ENCODE results near the gene SLC18A3.

The SLC18A3 gene

DNA sequence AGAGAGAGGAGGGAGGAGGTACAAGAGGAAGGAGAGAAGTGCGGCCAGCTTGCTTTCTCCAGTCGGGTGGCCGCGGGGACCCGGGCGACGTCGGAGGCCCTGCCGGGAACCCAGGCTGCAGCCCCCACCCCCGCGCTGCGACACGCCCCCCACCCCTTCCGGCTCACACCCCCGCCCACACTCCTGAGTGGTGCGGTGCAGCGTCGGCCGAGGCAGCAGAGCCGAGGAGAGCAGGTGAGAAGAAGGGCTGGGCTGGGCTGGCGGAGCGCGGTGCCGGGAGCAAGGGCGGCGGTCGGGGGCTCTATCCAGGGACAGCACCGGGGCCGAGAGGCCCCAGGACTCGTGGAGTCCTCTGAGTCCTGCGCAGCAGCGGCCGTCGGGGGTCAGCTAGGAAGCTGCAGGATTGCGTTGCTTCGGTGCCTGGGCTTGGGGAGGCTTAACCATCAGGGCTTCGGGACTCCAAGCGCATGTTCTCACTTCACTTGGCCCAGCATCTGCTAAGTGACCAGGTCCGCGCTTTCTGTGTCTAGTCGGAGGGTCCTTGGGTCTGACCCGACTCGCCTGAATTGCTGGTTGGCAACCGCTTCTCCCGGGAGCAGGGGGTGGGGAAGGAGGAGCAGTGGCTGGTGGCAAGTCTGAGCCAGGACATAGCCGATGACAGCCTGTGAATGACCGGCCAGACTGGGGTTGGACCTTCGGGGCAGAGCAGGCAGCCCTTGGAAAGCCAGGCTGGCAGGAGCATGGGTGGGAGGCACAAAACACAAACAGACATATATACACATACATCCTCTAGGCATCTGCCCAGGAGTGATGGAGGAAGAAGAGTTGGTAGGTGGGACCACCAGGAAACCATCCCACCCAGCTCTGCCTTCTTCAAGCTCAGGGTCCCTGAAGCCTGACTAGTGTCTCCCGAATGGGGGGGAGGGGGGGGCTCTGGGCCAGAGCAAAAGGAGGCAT, 4.4 kb downstream of the SLC18A3 start:
- DNase-seq: no peak
- H3K4me1 ChIP-seq: peaks cover 24% of the 10 kb centered on the region
- H3K27me3 ChIP-seq: peaks cover 6% of the 10 kb centered on the region; the same call in 1 of the 2 replicates
- no peak overlapping the region for H3K4me3 ChIP-seq (ENCODE audit: low read depth, low read length)
- TF ChIP-seq, protein P1, sequence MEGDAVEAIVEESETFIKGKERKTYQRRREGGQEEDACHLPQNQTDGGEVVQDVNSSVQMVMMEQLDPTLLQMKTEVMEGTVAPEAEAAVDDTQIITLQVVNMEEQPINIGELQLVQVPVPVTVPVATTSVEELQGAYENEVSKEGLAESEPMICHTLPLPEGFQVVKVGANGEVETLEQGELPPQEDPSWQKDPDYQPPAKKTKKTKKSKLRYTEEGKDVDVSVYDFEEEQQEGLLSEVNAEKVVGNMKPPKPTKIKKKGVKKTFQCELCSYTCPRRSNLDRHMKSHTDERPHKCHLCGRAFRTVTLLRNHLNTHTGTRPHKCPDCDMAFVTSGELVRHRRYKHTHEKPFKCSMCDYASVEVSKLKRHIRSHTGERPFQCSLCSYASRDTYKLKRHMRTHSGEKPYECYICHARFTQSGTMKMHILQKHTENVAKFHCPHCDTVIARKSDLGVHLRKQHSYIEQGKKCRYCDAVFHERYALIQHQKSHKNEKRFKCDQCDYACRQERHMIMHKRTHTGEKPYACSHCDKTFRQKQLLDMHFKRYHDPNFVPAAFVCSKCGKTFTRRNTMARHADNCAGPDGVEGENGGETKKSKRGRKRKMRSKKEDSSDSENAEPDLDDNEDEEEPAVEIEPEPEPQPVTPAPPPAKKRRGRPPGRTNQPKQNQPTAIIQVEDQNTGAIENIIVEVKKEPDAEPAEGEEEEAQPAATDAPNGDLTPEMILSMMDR (IDR thresholded peaks at IDR 0.05; ENCODE audit: low read depth, low read length): no peak
- no peaks in the 10 kb centered on the region for H3K9me3 ChIP-seq
- H3K36me3 ChIP-seq: no peaks in the 10 kb centered on the region

- H3K4me1 ChIP-seq: peaks cover 24% of the 10 kb centered on the region
- no peak for DNase-seq
- peaks cover 6% of the 10 kb centered on the region; the same call in 1 of the 2 replicates for H3K27me3 ChIP-seq
- H3K9me3 ChIP-seq: no peaks in the 10 kb centered on the region
- TF ChIP-seq, protein P1 (IDR thresholded peaks at IDR 0.05; ENCODE audit: low read depth, low read length): no peak
- no peak overlapping the region for H3K4me3 ChIP-seq (ENCODE audit: low read depth, low read length)
- H3K36me3 ChIP-seq: no peaks in the 10 kb centered on the region
Measured at GRCh38 chr10:49615213-49615612, 5.1 kb downstream of the SLC18A3 start.

DNA sequence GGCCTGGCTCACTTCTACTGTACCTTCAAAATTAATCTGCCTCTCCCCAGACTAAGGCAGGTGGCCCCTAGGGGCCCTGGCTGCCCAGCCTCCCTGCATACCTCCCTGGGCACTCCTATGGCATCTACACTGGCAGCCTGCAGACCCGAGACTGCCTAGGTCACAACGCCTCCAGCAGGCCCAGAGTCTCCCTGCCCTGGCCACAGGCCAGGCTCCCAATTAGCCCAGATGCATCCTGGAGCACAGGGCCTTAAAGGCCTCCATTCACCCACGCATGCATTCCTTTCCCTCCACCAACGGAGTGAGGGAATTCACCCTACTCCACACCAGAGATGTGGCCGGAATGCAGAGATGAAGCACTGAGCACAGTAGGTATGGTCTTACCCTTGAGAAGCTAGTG, 5.6 kb downstream of the SLC18A3 start:
- no peaks in the 10 kb centered on the region for H3K9me3 ChIP-seq
- TF ChIP-seq, protein P1 (IDR thresholded peaks at IDR 0.05; ENCODE audit: low read depth, low read length): peak; percentile 10; the same call in 1 of the 2 replicates
- H3K27me3 ChIP-seq: peaks cover under 1% of the 10 kb centered on the region; the same call in 1 of the 2 replicates

DNA sequence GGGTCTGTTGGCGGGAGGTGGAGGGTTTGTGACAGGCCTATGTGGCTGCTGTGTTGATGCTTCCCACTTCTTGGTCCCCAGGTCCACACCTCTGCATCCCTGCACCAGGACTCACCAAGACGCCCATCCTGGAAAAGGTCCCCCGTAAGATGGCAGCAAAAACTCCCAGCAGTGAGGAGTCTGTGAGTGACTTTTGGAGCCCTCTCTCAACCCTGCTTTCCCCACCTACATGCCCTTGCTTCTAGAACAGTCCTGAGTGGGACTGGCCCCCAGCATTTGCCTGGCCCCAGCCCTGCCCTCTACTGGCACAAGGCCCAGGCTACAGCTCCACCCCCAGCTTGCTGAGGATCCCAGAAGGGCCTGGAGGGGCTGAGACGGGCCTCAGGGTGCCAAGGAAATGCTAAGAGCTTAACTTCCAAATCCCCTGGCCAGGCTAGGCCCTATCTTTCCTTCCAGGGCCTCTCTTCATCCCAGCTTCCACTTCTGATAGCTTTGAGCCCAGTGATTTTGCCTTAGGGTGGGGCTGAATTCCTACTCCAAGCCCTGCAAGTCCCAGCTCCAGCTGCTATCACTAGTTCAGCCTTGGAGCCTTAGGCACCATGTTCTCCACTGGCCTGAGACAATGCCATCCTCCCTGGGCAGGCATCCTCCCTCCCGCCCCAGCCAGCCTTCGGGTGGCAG, 6.5 kb downstream of the SLC18A3 start:
- DNase-seq: no peak
- TF ChIP-seq, protein P1 (IDR thresholded peaks at IDR 0.05; ENCODE audit: low read depth, low read length): no peak; the same call in 1 of the 2 replicates
- Histone ChIP-seq H3K27me3 (no peaks in the 10 kb centered on the region), H3K9me3 (no peaks in the 10 kb centered on the region), H3K4me1 (peaks cover 37% of the 10 kb centered on the region), H3K36me3 (no peaks in the 10 kb centered on the region), H3K4me3 (ENCODE audit: low read depth, low read length) (no peak overlapping the region)

More for the DNA sequence above, 5.6 kb downstream of the SLC18A3 start:
- H3K4me3 ChIP-seq (ENCODE audit: low read depth, low read length): no peak overlapping the region
- no peaks in the 10 kb centered on the region for H3K36me3 ChIP-seq
- peaks cover 29% of the 10 kb centered on the region for H3K4me1 ChIP-seq
- peak; percentile 60 for DNase-seq

DNA sequence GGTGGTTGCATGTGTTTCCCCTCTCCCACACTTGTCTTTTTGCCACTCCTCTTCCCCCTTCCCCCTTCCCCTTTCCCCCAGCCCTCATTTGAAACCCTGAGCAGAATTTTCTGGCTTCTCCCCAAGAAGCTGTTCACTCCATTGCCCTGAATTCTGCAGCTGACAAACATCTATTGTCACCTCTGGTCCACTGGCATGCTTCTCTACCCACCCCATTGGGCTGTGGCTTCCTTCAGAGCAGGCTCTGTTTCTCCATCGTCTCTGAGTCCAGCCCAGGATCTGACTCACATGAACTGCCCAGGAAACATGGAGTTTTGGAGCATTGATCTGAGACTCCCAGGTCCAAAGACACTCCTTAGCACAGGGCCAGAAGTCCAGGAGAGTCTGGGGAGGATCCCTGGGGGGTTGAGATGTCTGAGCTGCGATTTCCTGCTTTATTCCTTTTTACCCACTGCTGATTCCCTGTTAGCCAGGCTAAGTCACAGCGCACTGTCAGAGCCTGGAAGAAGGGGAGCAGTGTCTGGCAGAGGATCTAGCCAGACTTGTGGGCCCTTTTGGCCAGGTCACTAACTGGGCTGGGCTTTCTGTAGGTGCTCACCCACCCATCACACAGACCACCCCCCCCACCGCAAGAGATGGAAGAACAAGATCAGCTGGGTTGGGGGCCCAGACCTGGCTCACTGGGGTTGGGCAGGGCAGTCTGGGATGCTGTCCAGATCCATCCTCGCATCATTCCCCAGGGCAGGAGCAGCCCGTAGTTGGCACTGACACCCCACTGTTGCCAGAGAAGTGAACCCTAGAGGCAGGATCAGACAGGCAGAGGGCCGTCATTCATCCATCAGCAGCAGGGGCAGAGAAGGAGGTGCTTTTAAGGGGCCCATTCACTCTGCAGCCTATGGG, 7.3 kb downstream of the SLC18A3 start:
- Histone ChIP-seq H3K4me1 (peaks cover 43% of the 10 kb centered on the region), H3K36me3 (no peaks in the 10 kb centered on the region), H3K4me3 (ENCODE audit: low read depth, low read length) (no peak overlapping the region), H3K9me3 (no peaks in the 10 kb centered on the region), H3K27me3 (no peaks in the 10 kb centered on the region)
- TF ChIP-seq, protein P1 (IDR thresholded peaks at IDR 0.05; ENCODE audit: low read depth, low read length): no peak
- no peak for DNase-seq

All from BE2C (cell line).